Activated CD4-positive, CD25-positive, alpha-beta regulatory T cell treated with anti-CD3 and anti-CD28 coated beads, Interleukin-2, amount 50 U/mL, for 16 hours (primary cell): Measurements from ENCODE around the gene IQCN.

Source experiments
- DNase-seq: peaks from one replicate; pipeline ENCODE4 v3.0.0-alpha.2; 2020; ENCODE audit warnings: low read depth, low spot score

Gene IQCN

DNA sequence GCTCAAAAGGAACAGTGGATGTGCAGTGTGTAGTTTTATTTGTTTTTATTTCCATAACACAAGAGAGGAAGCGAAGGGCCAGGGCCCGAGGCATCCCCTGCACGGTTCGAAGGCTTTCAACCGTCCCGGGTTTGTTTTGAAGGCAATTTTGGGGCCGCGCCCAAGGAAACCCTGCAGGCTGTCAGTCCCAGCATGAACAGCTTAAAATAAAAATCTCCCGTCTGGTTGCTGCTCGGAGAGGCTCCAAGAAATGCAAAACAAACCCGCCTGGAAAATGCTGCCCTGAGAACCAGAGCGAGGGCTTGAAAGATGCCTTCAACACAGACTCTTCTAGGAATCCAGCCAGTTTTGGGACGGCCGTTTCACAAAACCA, 32.6 kb upstream of the IQCN start:
- no peak for DNase-seq

GRCh38 chr19:18306209-18306887, 32.1 kb upstream of the IQCN start:
- no peak for DNase-seq

DNA sequence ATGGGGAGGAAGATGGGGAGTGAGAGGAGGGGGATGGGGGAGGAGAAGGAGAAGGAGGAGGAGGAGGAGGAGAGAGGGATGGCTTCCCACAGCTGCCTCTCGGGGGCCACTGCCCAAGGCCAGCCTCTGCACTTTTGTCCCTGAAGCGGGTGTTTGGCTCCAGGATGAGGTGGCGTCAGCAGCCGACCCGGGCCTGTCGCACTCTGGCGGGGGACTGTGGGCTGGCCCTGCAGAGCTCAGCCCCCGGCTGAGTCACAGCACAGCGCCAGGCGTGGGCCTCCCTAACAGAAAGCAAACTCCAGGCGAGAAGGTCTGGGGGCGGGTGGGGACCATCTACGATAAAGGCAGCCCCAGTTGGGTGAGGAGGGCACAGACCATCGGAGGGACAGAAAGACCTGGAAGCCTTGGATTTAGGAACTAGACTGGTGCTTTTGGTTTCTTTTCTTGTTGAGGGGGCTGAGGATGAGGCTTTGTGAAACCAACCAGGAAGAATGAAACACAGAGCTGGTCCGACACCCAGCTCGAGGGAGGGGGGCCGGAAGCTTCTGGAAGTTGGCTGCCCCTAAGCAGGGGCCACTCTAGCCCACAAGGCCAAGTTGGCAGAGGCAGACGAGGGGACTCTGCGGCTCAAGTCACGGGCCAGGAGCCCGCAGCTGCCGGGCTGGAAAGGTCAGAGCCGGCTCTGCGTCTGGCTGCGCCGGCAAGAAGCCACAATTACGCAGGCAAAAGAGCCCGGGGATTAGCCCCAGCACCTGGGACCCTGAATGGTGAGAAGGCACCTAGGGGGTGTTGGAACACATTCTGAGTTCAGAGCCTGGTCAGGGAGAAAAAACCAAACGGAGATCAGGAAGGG, 30.4 kb upstream of the IQCN start:
- DNase-seq, result peak; percentile 58

DNA sequence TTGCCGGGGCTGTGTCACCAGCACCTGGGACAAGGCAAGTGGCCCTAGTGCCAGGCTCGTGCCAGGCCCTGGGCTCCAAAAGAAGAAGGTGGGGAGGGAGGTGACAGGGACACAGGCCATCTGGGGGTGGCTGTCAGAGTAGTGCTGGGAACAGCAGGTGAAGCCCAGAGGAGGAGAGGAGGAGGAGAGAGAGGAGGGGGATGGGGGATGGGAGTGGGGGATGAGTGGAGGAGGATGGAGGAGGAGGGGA, 29.9 kb upstream of the IQCN start:
- no peak for DNase-seq

DNA sequence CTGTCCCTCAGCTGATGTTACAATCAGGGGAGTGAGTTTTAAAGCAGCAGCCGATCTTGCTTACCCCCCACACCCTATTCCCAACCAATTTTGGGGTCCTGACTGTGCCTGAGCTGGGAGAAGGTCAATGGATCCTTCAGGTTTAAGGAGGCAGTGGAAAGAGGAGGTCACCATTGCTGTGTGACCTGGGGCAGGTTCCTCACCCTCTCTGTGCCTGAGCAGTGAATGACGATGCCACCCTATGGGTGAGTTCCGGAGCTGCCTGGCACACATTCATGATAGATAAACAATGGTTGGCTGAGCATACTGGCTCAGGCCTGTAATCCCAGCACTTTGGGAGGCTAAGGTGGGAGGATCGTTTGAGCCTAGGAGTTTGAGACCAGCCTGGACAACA, 27.5 kb upstream of the IQCN start:
- no peak for DNase-seq

DNA sequence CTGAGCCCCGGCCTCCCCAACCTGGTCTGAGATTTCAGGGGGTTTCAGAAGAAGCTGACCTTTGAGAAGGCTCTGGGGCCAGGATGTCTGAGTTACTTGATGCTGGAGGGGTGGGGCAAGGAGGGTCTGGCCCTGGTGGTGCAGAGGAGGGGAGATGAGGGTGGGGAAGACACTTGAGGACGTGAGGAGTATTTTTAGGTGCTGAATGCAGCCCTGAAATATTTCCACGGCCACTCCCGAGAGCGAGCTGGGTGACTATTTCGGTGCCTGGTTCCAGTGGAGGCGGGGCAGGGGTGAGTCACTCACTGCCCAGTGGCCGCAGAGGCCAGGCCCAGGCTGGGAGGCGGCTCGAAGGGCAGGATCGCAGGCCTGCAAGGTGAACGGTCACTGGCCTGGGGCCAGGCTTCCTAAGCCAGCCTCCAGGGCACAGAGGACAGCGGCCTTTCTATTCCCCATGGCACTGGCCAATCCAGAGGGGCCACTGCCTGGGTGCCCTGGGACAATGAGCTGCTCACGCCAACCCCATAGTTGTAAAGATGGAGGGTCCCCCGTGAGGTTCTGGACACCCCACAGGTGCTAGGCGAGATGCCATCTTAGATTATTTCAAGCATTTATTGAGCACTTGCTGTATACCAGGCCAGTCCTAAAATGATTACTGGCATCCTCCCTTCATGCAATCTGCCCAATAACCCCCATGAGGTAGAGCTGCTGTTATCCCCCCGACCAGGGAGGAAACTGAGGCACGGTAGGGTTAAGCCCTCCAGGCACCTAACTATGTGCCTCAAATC, 26.9 kb upstream of the IQCN start:
- DNase-seq, result no peak

- DNase-seq, result no peak
Observed at GRCh38 chr19:18299654-18300053, 25.4 kb upstream of the IQCN start.

- no peak for DNase-seq
Observed at GRCh38 chr19:18298601-18299000, 24.3 kb upstream of the IQCN start.

DNA sequence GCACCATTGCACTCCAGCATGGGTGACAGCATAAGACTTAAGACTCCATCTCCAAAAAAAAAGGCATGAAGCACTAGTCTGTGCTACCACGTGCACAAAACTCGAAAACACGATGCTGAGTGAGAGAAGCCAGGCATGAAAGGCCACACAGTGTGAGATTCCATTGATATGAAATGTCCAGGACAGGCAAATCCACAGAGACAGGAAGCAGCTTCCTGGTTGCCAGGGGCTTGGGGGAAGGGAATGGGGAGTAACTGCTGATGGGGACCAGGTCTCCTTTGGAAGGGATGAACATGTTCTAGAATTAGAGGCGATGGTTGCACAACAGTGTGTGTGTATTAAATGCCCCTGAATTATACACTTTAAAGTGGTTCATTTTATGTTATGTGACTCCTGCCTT, 23.1 kb upstream of the IQCN start:
- DNase-seq, result no peak

GRCh38 chr19:18295034-18295451, 20.8 kb upstream of the IQCN start:
- DNase-seq, result no peak

- peak; percentile 74 for DNase-seq
Observed at GRCh38 chr19:18294467-18294864, 20.2 kb upstream of the IQCN start.

- no peak for DNase-seq
Observed at GRCh38 chr19:18293642-18294466, 19.6 kb upstream of the IQCN start.

DNA sequence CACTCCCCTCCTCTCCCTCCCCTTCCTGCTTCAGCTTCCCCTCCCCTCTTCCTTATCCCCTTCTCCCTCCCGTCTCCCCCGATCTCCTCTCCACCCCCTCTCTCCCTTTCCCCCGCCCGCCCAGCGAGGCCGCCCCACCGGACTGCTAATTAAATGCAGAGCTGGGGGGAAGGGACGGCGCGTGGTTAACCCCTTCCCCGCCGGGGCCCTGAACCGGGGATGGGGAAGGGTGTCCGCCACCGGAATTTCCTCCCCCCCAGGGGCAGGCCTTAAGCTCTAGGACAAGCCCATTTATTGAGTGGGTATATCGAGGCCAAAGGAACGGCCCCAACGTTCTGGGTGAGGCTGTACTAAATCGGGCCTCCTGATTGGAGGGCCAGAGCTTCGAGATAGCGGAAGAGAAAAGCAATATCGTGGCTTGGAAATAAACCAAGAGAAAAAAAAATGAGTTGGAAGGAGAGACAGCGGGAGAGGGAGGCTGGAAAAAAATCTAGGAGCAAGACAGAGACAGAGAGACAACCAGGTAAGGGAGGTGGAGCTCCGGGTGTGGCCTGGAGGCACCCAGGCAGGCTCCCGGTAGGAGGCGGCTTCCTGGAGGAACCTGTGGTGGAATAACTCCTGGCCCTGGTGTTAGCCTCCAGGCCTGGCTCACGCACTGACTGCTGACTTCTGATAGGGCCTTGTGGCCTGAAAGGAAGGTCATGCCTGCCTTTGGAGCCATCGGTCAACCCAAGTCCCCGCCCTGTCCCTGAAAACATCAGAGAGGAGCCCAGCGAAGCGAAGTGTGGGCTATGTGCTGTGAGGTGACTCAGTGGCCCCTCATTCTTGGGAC, 18.8 kb upstream of the IQCN start:
- DNase-seq, result no peak

DNA sequence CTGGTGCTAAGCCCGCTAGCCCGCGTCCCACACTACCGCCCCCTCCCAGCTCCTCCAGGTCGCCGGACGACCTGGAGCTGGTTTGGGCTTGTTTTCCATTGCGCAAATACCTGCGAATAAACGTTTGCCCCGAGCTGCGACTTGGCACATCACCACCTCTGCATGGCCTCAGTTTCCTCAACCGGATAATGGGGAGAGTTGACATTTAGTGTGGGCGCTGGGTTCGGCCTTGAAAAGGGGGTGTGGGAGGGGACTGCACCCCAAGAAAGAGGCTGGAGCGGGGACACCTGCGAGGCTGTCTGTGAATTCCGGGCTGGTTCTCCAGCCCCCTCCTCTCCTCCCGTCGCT, 18.2 kb upstream of the IQCN start:
- DNase-seq, result no peak

DNA sequence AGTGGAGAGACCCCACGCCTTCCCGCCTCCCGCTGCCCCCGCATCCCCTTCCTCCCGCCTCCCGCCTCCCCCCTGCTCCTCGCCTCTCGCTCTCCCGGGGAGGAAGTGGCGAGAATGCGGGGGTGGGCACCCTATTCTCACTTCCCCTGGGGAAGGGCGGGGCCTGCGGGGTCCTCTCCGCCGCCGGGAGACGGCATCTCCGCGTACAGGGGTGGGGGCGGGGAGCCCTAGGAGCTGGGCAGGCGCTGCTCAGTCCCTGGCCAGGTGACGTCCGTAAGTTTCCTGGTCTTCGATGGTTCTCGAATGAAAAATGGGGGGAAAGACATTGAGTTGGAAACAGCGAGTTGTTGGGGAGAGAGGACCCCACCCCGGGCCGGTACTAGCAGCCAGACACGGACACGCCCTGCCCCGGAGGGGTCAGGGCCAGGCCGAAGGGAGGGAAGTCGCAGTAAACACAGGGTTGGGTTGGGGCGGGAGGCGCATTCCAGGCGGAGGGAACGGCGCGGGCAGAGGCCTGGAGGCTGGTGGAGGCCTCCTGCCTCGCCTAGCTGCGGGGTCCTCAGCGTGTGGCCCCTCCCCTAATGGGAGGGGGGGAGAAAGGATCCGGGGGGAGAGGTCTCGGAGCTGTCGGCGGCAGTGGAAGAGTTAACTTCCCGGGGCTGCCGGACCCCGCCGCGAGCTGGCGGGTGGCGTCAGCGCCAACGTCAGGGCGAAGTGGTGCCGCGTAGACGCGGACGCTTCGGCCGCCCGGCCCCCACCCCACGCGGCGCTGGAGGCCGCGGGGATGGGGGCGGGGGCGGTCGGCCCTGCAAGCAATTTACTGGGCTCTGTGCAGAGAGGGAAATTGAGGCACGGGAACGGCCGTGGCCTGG, 17.6 kb upstream of the IQCN start:
- DNase-seq, result peak; percentile 62

DNA sequence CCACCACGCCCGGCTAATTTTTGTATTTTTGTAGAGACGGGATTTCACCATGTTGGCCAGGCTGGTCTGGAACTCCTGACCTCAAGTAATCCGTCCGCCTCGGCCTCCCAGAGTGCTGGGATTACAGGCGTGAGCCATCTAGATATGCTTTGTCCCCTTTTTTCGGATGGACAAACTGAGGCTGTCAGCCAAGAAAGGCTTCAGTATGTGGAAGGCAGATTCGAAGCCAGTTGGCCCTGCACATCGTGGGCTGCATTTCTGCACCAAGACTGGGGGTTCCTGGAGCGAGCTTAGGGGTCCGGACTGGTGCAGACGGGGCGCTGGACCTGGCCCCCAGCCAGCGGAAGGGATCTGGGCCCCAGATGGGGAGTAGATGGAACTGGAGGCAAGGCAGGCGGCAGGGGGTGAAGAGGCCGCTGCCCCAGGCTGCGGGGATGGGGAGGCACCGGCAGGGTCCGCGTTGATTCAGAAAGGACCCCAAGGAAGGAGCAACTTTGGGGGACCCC, 16.8 kb upstream of the IQCN start:
- no peak for DNase-seq

DNA sequence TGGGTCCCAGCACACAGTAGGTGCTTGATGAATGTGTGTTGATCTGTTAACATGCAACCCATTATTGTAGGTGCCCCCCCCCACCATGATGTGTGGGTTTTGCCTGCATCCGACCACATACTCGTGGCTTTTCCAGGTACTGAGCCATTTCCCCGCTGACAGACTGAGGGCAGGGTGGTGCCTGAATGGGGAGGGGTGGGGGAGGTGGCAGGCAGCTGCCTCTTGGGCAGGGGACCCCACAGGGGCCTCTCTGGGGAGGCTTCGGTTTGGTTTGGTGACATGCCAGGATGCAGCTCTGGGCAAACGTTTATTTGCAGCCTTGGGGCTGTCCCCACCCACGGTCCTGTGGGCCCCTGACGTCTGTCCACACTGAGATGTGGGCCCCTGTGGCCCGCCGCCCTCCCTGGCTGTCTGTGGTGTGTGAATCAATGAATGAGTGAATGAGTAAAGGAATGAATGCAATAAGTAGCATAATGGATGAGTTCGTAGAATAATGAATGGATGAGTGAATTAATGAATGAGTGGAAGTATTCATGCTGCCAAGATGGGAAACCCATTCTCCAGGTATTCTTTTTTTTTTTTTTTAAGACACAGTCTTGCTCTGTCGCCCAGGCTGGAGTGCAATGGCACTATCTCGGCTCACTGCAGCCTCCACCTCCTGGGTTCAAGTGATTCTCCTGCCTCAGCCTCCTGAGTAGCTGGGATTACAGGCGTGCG, 16.2 kb upstream of the IQCN start:
- peak; percentile 71 for DNase-seq

- DNase-seq, result no peak
Observed at GRCh38 chr19:18289471-18290301, 15.4 kb upstream of the IQCN start.
